ENCODE data around the gene DOK6.

DNA sequence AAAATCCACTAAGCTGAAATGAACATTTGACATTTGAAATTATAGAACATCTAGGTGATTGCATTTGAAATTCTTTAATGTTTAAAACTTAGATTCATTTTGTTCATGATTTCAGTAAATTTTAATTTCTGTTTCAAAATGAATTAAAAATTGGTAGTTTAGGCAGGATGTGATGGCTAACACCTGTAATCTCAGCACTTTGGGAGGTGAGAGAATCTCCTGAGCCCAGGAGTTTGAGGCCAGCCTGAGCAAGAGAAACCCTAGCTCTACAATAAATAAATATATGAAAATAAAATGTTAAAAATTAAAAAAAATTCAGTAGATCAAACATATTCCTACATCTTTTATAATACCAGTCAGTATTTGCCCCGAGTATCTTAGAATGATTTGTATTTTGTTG is 330.0 kb downstream of the DOK6 start:
- TF ChIP-seq, protein P1, sequence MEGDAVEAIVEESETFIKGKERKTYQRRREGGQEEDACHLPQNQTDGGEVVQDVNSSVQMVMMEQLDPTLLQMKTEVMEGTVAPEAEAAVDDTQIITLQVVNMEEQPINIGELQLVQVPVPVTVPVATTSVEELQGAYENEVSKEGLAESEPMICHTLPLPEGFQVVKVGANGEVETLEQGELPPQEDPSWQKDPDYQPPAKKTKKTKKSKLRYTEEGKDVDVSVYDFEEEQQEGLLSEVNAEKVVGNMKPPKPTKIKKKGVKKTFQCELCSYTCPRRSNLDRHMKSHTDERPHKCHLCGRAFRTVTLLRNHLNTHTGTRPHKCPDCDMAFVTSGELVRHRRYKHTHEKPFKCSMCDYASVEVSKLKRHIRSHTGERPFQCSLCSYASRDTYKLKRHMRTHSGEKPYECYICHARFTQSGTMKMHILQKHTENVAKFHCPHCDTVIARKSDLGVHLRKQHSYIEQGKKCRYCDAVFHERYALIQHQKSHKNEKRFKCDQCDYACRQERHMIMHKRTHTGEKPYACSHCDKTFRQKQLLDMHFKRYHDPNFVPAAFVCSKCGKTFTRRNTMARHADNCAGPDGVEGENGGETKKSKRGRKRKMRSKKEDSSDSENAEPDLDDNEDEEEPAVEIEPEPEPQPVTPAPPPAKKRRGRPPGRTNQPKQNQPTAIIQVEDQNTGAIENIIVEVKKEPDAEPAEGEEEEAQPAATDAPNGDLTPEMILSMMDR (IDR thresholded peaks at IDR 0.05 in 8 of 11, conservative IDR thresholded peaks at IDR 0.05 in 3 of 11) = no peak
- TF ChIP-seq POLR2A (IDR thresholded peaks at IDR 0.05) (no peak), POLR2AphosphoS5 (IDR thresholded peaks at IDR 0.05) (no peak)

Measured in spleen (tissue), 7 donors.